K562 (cell line): Measurements from ENCODE around the gene KCNN3. TPM values are rescaled to one million over a fixed set of nuclear protein-coding genes. Genes with fewer than 3 reads are reported as not detected.

Experiments used
- ATAC-seq: fragments of 200-7000 bp; cut with Tn5 transposase; 3 replicates; pipeline ENCODE4 v1.9.1; 2020; ENCODE audit warnings: moderate library complexity
- BruUV-seq: library from RNA; stranded (reverse); fragments of 400-500 nt; replicated peaks from 2 replicates; lab custom pipeline; 2021; lab: Mats Ljungman, UMichigan
- CTCF ChIA-PET: fragments of 300-600 bp; formaldehyde crosslinking; extraction: SDS; loops from one replicate; lab custom pipeline; 2021; ENCODE audit warnings: low intra/inter-chr PET ratio; lab: Yijun Ruan, JAX
- POLR2A ChIA-PET: fragments of 300-600, 350-650 bp; sonication (Branson Sonifier 250); formaldehyde crosslinking; extraction: SDS; loops from one replicate; lab custom pipeline; 2021; ENCODE audit warnings: antibody characterized with exemption, inconsistent platforms; lab: Yijun Ruan, JAX
- DNase-seq, 4 experiments: peaks; one replicate each; pipeline versions ENCODE4 v3.0.0 to v3.0.0-alpha.2; 2011 to 2018; ENCODE audit warnings: low spot score in 3 of 4, mixed read lengths in 3 of 4; ENCODE audit errors: extremely low read depth in 1 of 4
- FAIRE-seq: peaks from 2 replicates; lab custom pipeline; 2011; peaks lifted over from hg19 to GRCh38; lab: Jason Lieb, UNC
- H2AFZ ChIP-seq: 2 replicates; pipeline ENCODE4 v1.6.0; 2011; ENCODE audit warnings: low read depth, low read length, control low read depth, inconsistent platforms
- H3K27ac ChIP-seq: fragments of 200-600 bp; 3 replicates; pipeline ENCODE4 v1.8.0; 2011; ENCODE audit warnings: low read depth, mild to moderate bottlenecking, control low read depth, inconsistent platforms, low read length, moderate library complexity, mixed read lengths; ENCODE audit errors: extremely low read depth
- H3K27me3 ChIP-seq, 2 experiments: fragments of 300-600 bp in 1 of 2; 2 replicates in 1 of 2; 3 replicates in 1 of 2; pipeline versions ENCODE4 v1.6.0 to v1.8.0; 2011; ENCODE audit warnings: inconsistent platforms in 2 of 2, low read length in 2 of 2, mild to moderate bottlenecking in 1 of 2, mixed read lengths in 1 of 2, moderate library complexity in 1 of 2; ENCODE audit not compliant: control insufficient read depth in 2 of 2, insufficient read depth in 2 of 2
- H3K36me3 ChIP-seq: fragments of 300-600 bp; 3 replicates; pipeline ENCODE4 v1.8.0; 2011; ENCODE audit warnings: mild to moderate bottlenecking, low read length, inconsistent platforms; ENCODE audit not compliant: control insufficient read depth, insufficient read depth
- H3K4me1 ChIP-seq, 2 experiments: fragments of 200-600 bp in 1 of 2; replicated peaks in 1 of 2; 2 replicates in 1 of 2; 3 replicates in 1 of 2; pipeline versions ENCODE4 v1.5.1 to v1.8.0; 2011; ENCODE audit warnings: inconsistent platforms in 2 of 2, low read length in 2 of 2, mild to moderate bottlenecking in 1 of 2, mixed read lengths in 1 of 2, moderate library complexity in 1 of 2; ENCODE audit not compliant: control insufficient read depth in 2 of 2, insufficient read depth in 2 of 2
- H3K4me2 ChIP-seq: 2 replicates; pipeline ENCODE4 v1.6.1; 2011; ENCODE audit warnings: low read length, control low read depth, inconsistent platforms, mixed read lengths; ENCODE audit not compliant: insufficient read depth
- H3K4me3 ChIP-seq: fragments of 200-600 bp; sonication (generic), shearing (Covaris generic); 2 replicates; pipeline ENCODE4 v1.5.1; 2016; ENCODE audit warnings: control low read depth, inconsistent platforms
- H3K79me2 ChIP-seq: fragments of 200-600 bp; 3 replicates; pipeline ENCODE4 v1.8.0; 2011; ENCODE audit warnings: low read length, inconsistent platforms; ENCODE audit not compliant: control insufficient read depth, insufficient read depth
- H3K9ac ChIP-seq, 2 experiments: 2 replicates each; pipeline versions ENCODE4 v1.6.0 to v1.6.1; 2011; ENCODE audit warnings: low read depth in 2 of 2, low read length in 2 of 2, control low read depth in 1 of 2, inconsistent platforms in 1 of 2, mild to moderate bottlenecking in 1 of 2, mixed read lengths in 1 of 2; ENCODE audit not compliant: insufficient read depth in 1 of 2
- H3K9me1 ChIP-seq: one replicate; pipeline ENCODE4 v1.6.0; 2011; ENCODE audit warnings: inconsistent platforms, mild to moderate bottlenecking, low read length, moderate library complexity; ENCODE audit not compliant: control insufficient read depth, insufficient read depth
- H3K9me3 ChIP-seq: replicated peaks from 2 replicates; pipeline ENCODE4 v1.5.1; 2011; ENCODE audit warnings: low read depth, low read length, inconsistent platforms; ENCODE audit not compliant: control insufficient read depth, insufficient read depth
- H4K20me1 ChIP-seq: replicated peaks from 2 replicates; pipeline ENCODE4 v1.6.1; 2011; ENCODE audit warnings: low read length, inconsistent platforms, mixed read lengths; ENCODE audit not compliant: control insufficient read depth, insufficient read depth
- CBFB ChIP-seq: sonication (generic); formaldehyde crosslinking; IDR thresholded peaks from 2 replicates; pipeline ENCODE4 v1.4.0; 2020; ENCODE audit warnings: mild to moderate bottlenecking, missing genetic modification reagents
- KDM2B ChIP-seq: fragments of 250-450 bp; sonication (Bioruptor Pico); IDR thresholded peaks from 2 replicates; pipeline ENCODE4 v1.8.0; 2021; ENCODE audit warnings: mild to moderate bottlenecking, moderate library complexity
- ZNF75A ChIP-seq: fragments of 450-650 bp; formaldehyde crosslinking; IDR thresholded peaks from 2 replicates; pipeline ENCODE4 v1.4.0; 2020; ENCODE audit warnings: mild to moderate bottlenecking
- WGBS: fragments of 100-300 bp; shearing (Covaris generic); methylation state at CpG from one replicate; pipeline ENCODE4 v1.1.6; 2016; ENCODE audit warnings: low coverage, mixed read lengths; ENCODE audit not compliant: insufficient coverage; ENCODE audit errors: missing lambda C conversion rate; 5-methylcytosine and 5-hydroxymethylcytosine counted together
- in situ Hi-C: fragments of 300-500 bp; cut with MboI; formaldehyde crosslinking; loops from 4 replicates; pipeline ENCODE4 v1.15.0; 2018; ENCODE audit warnings: inconsistent platforms, mixed read lengths
- intact Hi-C: fragments of 100-400 bp; cut with micrococcal nuclease; formaldehyde crosslinking; loops from 2 replicates; pipeline ENCODE4 v1.14.2; 2022
- polyA plus RNA-seq, 8 experiments: library from polyadenylated mRNA; depleted of rRNA in 4 of 8; stranded (reverse) in 5 of 8; unstranded in 3 of 8; fragments of >200 nt; fragmentation: Nextera tagmentation in 2 of 8; fragmentation: Illumina TruSeq in 1 of 8; extraction: Ambion mirVana in 2 of 8; extraction: Trizol in 1 of 8; gene quantifications; 2 replicates each; pipeline versions ENCODE4 v1.2.1 to v1.2.3, GENCODE V29; 2011 to 2014; ENCODE audit warnings: inconsistent platforms in 1 of 8, missing spikeins in 1 of 8
- total RNA-seq, 7 experiments: library from RNA; depleted of rRNA in 6 of 7; stranded (reverse); fragments of >200 nt in 6 of 7; fragmentation: Illumina TruSeq in 2 of 7; extraction: Trizol in 2 of 7; gene quantifications; 2 replicates each; pipeline versions ENCODE4 v1.2.1 to v1.2.3, GENCODE V29; 2011 to 2021; ENCODE audit warnings: low replicate concordance in 1 of 7

The KCNN3 gene
- total and polyA plus RNA-seq, 9 of the 15 experiments (the other 6 are each of a cell fraction or from before 2014, with no cell fraction given), result 0.02 to 0.03 TPM; not detected in 7

- Histone ChIP-seq H3K79me2 (no peaks in the 10 kb centered on the region), H3K9me1 (no peaks in the 10 kb centered on the region), H3K4me1 (peaks cover 45 to 48% of the 10 kb centered on the region in 2 experiments), H3K27me3 (peaks cover 17 to 18% of the 10 kb centered on the region in 2 experiments; a peak in 4 of 5 replicates), H3K9ac (peak overlapping the region in 1 of 2 experiments; percentile 62; a peak in 1 of 4 replicates), H3K4me3 (no peak overlapping the region), H3K9me3 (no peaks in the 10 kb centered on the region), H3K27ac (no peak overlapping the region), H3K36me3 (no peaks in the 10 kb centered on the region), H3K4me2 (no peak overlapping the region), H2AFZ (no peak overlapping the region; the same call in 1 of the 2 replicates), H4K20me1 (no peaks in the 10 kb centered on the region)
- BruUV-seq, result no TSS peak
- POLR2A ChIA-PET, result interaction anchor here (0.6 to 2.0 kb wide), 6 partner anchors 9 to 696 kb away, joined by 3 to 7 read pairs (median 5); partner anchors contain the start of gene ASH1L
- ATAC-seq (no peak), DNase-seq (no peak), FAIRE-seq (no peak)
- intact Hi-C loops, result no loop called here
- TF ChIP-seq KDM2B, result no peak
- no peak for TF ChIP-seq ZNF75A (CRISPR knock-in tag)
- no peak for TF ChIP-seq CBFB (CRISPR knock-in tag)
- CTCF ChIA-PET, result no interaction called here
- WGBS, result 34% methylated on average over 24 of the region's 25 CpGs
- in situ Hi-C loops, result no loop called here
These were observed 2.8 kb downstream of the KCNN3 start for GRCh38 chr1:154867064-154867825.
